Esophagus muscularis mucosa (tissue), 4 donors: ENCODE data around the gene AGAP1. TPM values are rescaled to one million over a fixed set of nuclear protein-coding genes. Genes with fewer than 3 reads are reported as not detected.

Experiments
- DNase-seq: peaks from one replicate; pipeline ENCODE4 v3.0.0-alpha.2; 2017; ENCODE audit errors: extremely low spot score
- H3K27ac ChIP-seq, 4 donors: fragments of 200-600 bp; sonication (generic); replicated peaks in 1 of 4; 1 replicate in 3 of 4; 2 replicates in 1 of 4; pipeline ENCODE4 v1.5.1; 2016 to 2019; ENCODE audit warnings: mild to moderate bottlenecking in 1 of 4
- H3K27me3 ChIP-seq, 4 donors: fragments of 200-600 bp; sonication (generic); one replicate each; pipeline versions ENCODE4 v1.5.1 to v1.6.0; 2016 to 2019
- H3K36me3 ChIP-seq, 4 donors: fragments of 200-600 bp; sonication (generic); one replicate each; pipeline ENCODE4 v1.5.1; 2016 to 2019
- H3K4me1 ChIP-seq, 4 donors: fragments of 200-600 bp; sonication (generic); one replicate each; pipeline ENCODE4 v1.5.1; 2016 to 2019
- H3K4me3 ChIP-seq, 4 donors: fragments of 200-600 bp; sonication (generic); 1 replicate in 2 of 4; 2 replicates in 2 of 4; pipeline ENCODE4 v1.5.1; 2016 to 2019; ENCODE audit warnings: mild to moderate bottlenecking in 4 of 4, moderate library complexity in 1 of 4
- H3K9me3 ChIP-seq, 4 donors: fragments of 200-600 bp; sonication (generic); 1 replicate in 3 of 4; 2 replicates in 1 of 4; pipeline ENCODE4 v1.5.1; 2016 to 2019
- CTCF ChIP-seq, 3 experiments: fragments of 200-600 bp in 2 of 3; fragments of 450-650 bp in 1 of 3; sonication (generic) in 2 of 3; IDR thresholded peaks; one replicate each; pipeline ENCODE4 v1.5.1; 2017 to 2019; ENCODE audit warnings: antibody characterized with exemption in 3 of 3, mild to moderate bottlenecking in 2 of 3, moderate library complexity in 1 of 3
- EP300 ChIP-seq: sonication (generic); formaldehyde crosslinking; IDR thresholded peaks from one replicate; pipeline ENCODE4 v1.6.1; 2017; ENCODE audit warnings: antibody characterized with exemption
- POLR2A ChIP-seq: fragments of 450-650 bp; IDR thresholded peaks from one replicate; pipeline ENCODE4 v1.6.1; 2017; ENCODE audit warnings: antibody characterized with exemption, moderate library complexity, mild to moderate bottlenecking, low read depth
- POLR2AphosphoS5 ChIP-seq, 2 donors: sonication (generic); formaldehyde crosslinking; IDR thresholded peaks; one replicate each; pipeline ENCODE4 v1.6.1; 2017; ENCODE audit warnings: antibody characterized with exemption in 2 of 2
- WGBS: methylation state at CpG from one replicate; pipeline ENCODE4 v1.1.5; 2018; 5-methylcytosine and 5-hydroxymethylcytosine counted together
- intact Hi-C: fragments of 100-400 bp; cut with DNase I; formaldehyde crosslinking; loops from one replicate; pipeline ENCODE4 v1.15.1; 2023
- total RNA-seq, 4 donors: library from RNA; depleted of rRNA; stranded (reverse); fragments of >200 nt; gene quantifications; one replicate each; pipeline versions ENCODE4 v1.1.0 to v1.2.1, GENCODE V29; 2016

The AGAP1 gene
- total RNA-seq, 4 donors from 2014 or later: 37.9 to 62.4 (median 47.2) TPM

- no peak for TF ChIP-seq EP300
- TF ChIP-seq CTCF (IDR thresholded peaks at IDR 0.05): no peak
- TF ChIP-seq POLR2A: no peak
- no peak for TF ChIP-seq POLR2AphosphoS5 (IDR thresholded peaks at IDR 0.05)
- Histone ChIP-seq H3K27ac (no peak overlapping the region), H3K4me3 (no peak overlapping the region), H3K9me3 (no peaks in the 10 kb centered on the region), H3K4me1 (peaks cover 0 to 4% (median 0%) of the 10 kb centered on the region in 4 donors), H3K36me3 (no peaks in the 10 kb centered on the region), H3K27me3 (no peaks in the 10 kb centered on the region)
- no peak for DNase-seq
- intact Hi-C loops: no loop called here
- WGBS: 91% methylated on average over 12 of the region's 12 CpGs
Observed at GRCh38 chr2:235461763-235462414, 32.0 kb upstream of the AGAP1 start.

- Histone ChIP-seq H3K36me3 (no peaks in the 10 kb centered on the region), H3K27ac (no peak overlapping the region), H3K9me3 (no peaks in the 10 kb centered on the region), H3K4me3 (no peak overlapping the region), H3K4me1 (peaks cover 0 to 4% (median 0%) of the 10 kb centered on the region in 4 donors), H3K27me3 (no peaks in the 10 kb centered on the region)
- intact Hi-C loops: no loop called here
- no peak for TF ChIP-seq EP300
- TF ChIP-seq POLR2AphosphoS5 (IDR thresholded peaks at IDR 0.05): no peak
- TF ChIP-seq POLR2A: no peak
- TF ChIP-seq CTCF (IDR thresholded peaks at IDR 0.05): no peak
- no peak for DNase-seq
- 98% methylated on average over 4 of the region's 4 CpGs for WGBS
Observed at GRCh38 chr2:235462415-235462790, 31.4 kb upstream of the AGAP1 start.

- no peak for TF ChIP-seq CTCF (IDR thresholded peaks at IDR 0.05)
- TF ChIP-seq POLR2AphosphoS5 (IDR thresholded peaks at IDR 0.05): no peak
- TF ChIP-seq POLR2A: no peak
- TF ChIP-seq EP300: no peak
- no peaks in the 10 kb centered on the region for H3K36me3 ChIP-seq
- H3K4me1 ChIP-seq: peaks cover 0 to 9% (median 5%) of the 10 kb centered on the region in 4 donors
- no peak overlapping the region for H3K4me3 ChIP-seq
- no peaks in the 10 kb centered on the region for H3K27me3 ChIP-seq
- no peak overlapping the region for H3K27ac ChIP-seq
- no peak for DNase-seq
- intact Hi-C loops: no loop called here
- no peaks in the 10 kb centered on the region for H3K9me3 ChIP-seq
- 87% methylated on average over 3 of the region's 3 CpGs for WGBS
Observed at GRCh38 chr2:235463893-235464292, 29.9 kb upstream of the AGAP1 start.

- intact Hi-C loops: no loop called here
- WGBS: 98% methylated on average over 5 of the region's 5 CpGs
- DNase-seq: no peak
- H3K9me3 ChIP-seq: no peaks in the 10 kb centered on the region
- no peaks in the 10 kb centered on the region for H3K27me3 ChIP-seq
- TF ChIP-seq CTCF (IDR thresholded peaks at IDR 0.05) (no peak), POLR2AphosphoS5 (IDR thresholded peaks at IDR 0.05) (no peak), EP300 (no peak), POLR2A (no peak)
- H3K4me1 ChIP-seq: peaks cover 0 to 14% (median 12%) of the 10 kb centered on the region in 4 donors
- H3K4me3 ChIP-seq: no peak overlapping the region
- H3K36me3 ChIP-seq: no peaks in the 10 kb centered on the region
- no peak overlapping the region for H3K27ac ChIP-seq
Observed at GRCh38 chr2:235467588-235467987, 26.3 kb upstream of the AGAP1 start.
